Measurements from ENCODE around the gene EEF1AKMT1. TPM values are rescaled to one million over a fixed set of nuclear protein-coding genes. Genes with fewer than 3 reads are reported as not detected.

EEF1AKMT1 gene
- total and polyA plus RNA-seq, 10 of the 15 experiments (the other 5 are each of a cell fraction or from before 2014, with no cell fraction given), result 7.9 to 44.5 (median 11.0) TPM

- in situ Hi-C loops (cut with MboI), result loop anchor here (5.0 kb wide), 2 partner anchors 214 to 221 kb away; no protein-coding TSS in a partner anchor
These were observed 67.1 kb downstream of the EEF1AKMT1 start for GRCh38 chr13:20706661-20707060.

GRCh38 chr13:20704459-20705069 is 69.2 kb downstream of the EEF1AKMT1 start:
- ChIA-PET RAD21 (ENCODE audit: unreplicated experiment) (no interaction called here), SMC1A (ENCODE audit: uncharacterized antibody, unreplicated experiment) (no interaction called here), POLR2A (no interaction called here), CTCF (interaction anchor here (0.8 to 1.1 kb wide), 2 partner anchors 124 to 209 kb away, joined by 3 to 4 read pairs; no protein-coding TSS in a partner anchor)
- TF ChIP-seq JUNB (IDR thresholded peaks at IDR 0.05), result no peak
- H3K36me3 ChIP-seq (ENCODE audit: control insufficient read depth in 2 of 2, insufficient read depth in 2 of 2, low read length in 1 of 2), result no peaks in the 10 kb centered on the region
- no peaks in the 10 kb centered on the region for H4K20me1 ChIP-seq (ENCODE audit: control insufficient read depth, insufficient read depth)
- no peak for DNase-seq (ENCODE audit: low read depth, low spot score)
- no peaks in the 10 kb centered on the region for H3K9me3 ChIP-seq (replicated peaks; ENCODE audit: control insufficient read depth, insufficient read depth, low read length)
- WGBS (ENCODE audit: insufficient coverage, insufficient replicate concordance, low lambda C conversion rate, missing lambda C conversion rate), result 61% methylated on average over 10 of the region's 20 CpGs
- intact Hi-C loops (cut with micrococcal nuclease; ENCODE audit: unreplicated experiment) (loop anchor here (5.0 kb wide), 1 partner anchor 207 kb away; no protein-coding TSS in a partner anchor), in situ Hi-C loops (cut with MboI) (loop anchor here (5.0 kb wide), 2 partner anchors 212 to 223 kb away; no protein-coding TSS in a partner anchor)
- peaks cover 6% of the 10 kb centered on the region for H3K4me1 ChIP-seq (ENCODE audit: control insufficient read depth, insufficient read depth, low read length)
- ATAC-seq, result peak; percentile 3; the same call in 2 of the 3 replicates
- BruUV-seq (replicated peaks), result no TSS peak
- H3K9ac ChIP-seq (ENCODE audit: control insufficient read depth, insufficient read depth, low read length), result no peak overlapping the region
- H3K4me2 ChIP-seq (ENCODE audit: control insufficient read depth, insufficient read depth), result 0 out of 2 replicates have a peak overlapping the region, but pooled peaks have one; percentile 33
- H2AFZ ChIP-seq (ENCODE audit: control insufficient read depth, low read depth, low read length), result no peak overlapping the region
- no peaks in the 10 kb centered on the region for H3K79me2 ChIP-seq (ENCODE audit: control insufficient read depth, insufficient read depth, low read length)
- H3K4me3 ChIP-seq, result no peak overlapping the region
- H3K27ac ChIP-seq (ENCODE audit: control insufficient read depth, insufficient read depth), result no peak overlapping the region
- H3K27me3 ChIP-seq (replicated peaks in 1 of 2; ENCODE audit: control insufficient read depth in 2 of 2, insufficient read depth in 2 of 2, low read length in 1 of 2), result no peaks in the 10 kb centered on the region
- FAIRE-seq, result no peak

More at GRCh38 chr13:20706661-20707060, 67.1 kb downstream of the EEF1AKMT1 start:
- no peak for TF ChIP-seq MEF2A (IDR thresholded peaks at IDR 0.05; ENCODE audit: insufficient read depth, low read depth, low read length)
- Histone ChIP-seq H3K4me3 (no peak overlapping the region), H3K9me3 (replicated peaks; ENCODE audit: control insufficient read depth, insufficient read depth, low read length) (no peaks in the 10 kb centered on the region), H3K79me2 (ENCODE audit: control insufficient read depth, insufficient read depth, low read length) (no peaks in the 10 kb centered on the region), H3K27ac (ENCODE audit: control insufficient read depth, insufficient read depth) (no peak overlapping the region), H3K4me1 (ENCODE audit: control insufficient read depth, insufficient read depth, low read length) (peaks cover 6% of the 10 kb centered on the region), H4K20me1 (ENCODE audit: control insufficient read depth, insufficient read depth) (no peaks in the 10 kb centered on the region), H3K9ac (ENCODE audit: control insufficient read depth, insufficient read depth, low read length) (no peak overlapping the region), H3K36me3 (ENCODE audit: control insufficient read depth in 2 of 2, insufficient read depth in 2 of 2, low read length in 1 of 2) (no peaks in the 10 kb centered on the region), H3K4me2 (ENCODE audit: control insufficient read depth, insufficient read depth) (no peak overlapping the region), H3K27me3 (replicated peaks in 1 of 2; ENCODE audit: control insufficient read depth in 2 of 2, insufficient read depth in 2 of 2, low read length in 1 of 2) (no peaks in the 10 kb centered on the region), H2AFZ (ENCODE audit: control insufficient read depth, low read depth, low read length) (no peak overlapping the region)
- FAIRE-seq (no peak), ATAC-seq (no peak), DNase-seq (ENCODE audit: low read depth, low spot score) (no peak)
- ChIA-PET SMC1A (ENCODE audit: uncharacterized antibody, unreplicated experiment) (interaction anchor here (1.0 kb wide), 1 partner anchor 219 kb away, joined by 3 read pairs; no protein-coding TSS in a partner anchor), POLR2A (no interaction called here), RAD21 (ENCODE audit: unreplicated experiment) (no interaction called here), CTCF (interaction anchor here (0.6 kb wide), 1 partner anchor 144 kb away, joined by 4 read pairs; no protein-coding TSS in a partner anchor)
- 84% methylated on average over 5 of the region's 5 CpGs for WGBS (ENCODE audit: insufficient coverage, insufficient replicate concordance, low lambda C conversion rate, missing lambda C conversion rate)
- BruUV-seq (replicated peaks), result no TSS peak
- intact Hi-C loops (cut with micrococcal nuclease; ENCODE audit: unreplicated experiment), result no loop called here

All from GM12878 (cell line).